IMR-90 (cell line): ENCODE results near the gene SPTLC2.

Experiments used
- BHLHE40 ChIP-seq: fragments of 150-350 bp; IDR thresholded peaks from 2 replicates; pipeline ENCODE4 v1.6.1; 2016; ENCODE audit warnings: mild to moderate bottlenecking, low read depth, low read length
- CEBPB ChIP-seq: IDR thresholded peaks from 2 replicates; pipeline ENCODE4 v1.6.1; 2012; ENCODE audit warnings: low read depth, low read length, improper control_type of control experiment
- CTCF ChIP-seq: conservative IDR thresholded peaks from 2 replicates; pipeline ENCODE4 v1.5.1; 2012; ENCODE audit warnings: mild to moderate bottlenecking, low read depth, low read length, improper control_type of control experiment
- ELK1 ChIP-seq: fragments of 150-350 bp; IDR thresholded peaks from 2 replicates; pipeline ENCODE4 v1.6.1; 2016; ENCODE audit warnings: low read depth, mild to moderate bottlenecking, low read length, moderate library complexity, borderline replicate concordance
- FOS ChIP-seq: fragments of 150-350 bp; IDR thresholded peaks from 2 replicates; pipeline ENCODE4 v1.6.1; 2016; ENCODE audit warnings: low read depth, low read length
- MXI1 ChIP-seq: IDR thresholded peaks from 2 replicates; pipeline ENCODE4 v1.6.1; 2012; ENCODE audit warnings: low read depth, mild to moderate bottlenecking, low read length, moderate library complexity, borderline replicate concordance
- POLR2A ChIP-seq: IDR thresholded peaks from 2 replicates; pipeline ENCODE4 v1.6.1; 2012; ENCODE audit warnings: mild to moderate bottlenecking, low read depth, low read length
- RAD21 ChIP-seq: IDR thresholded peaks from 2 replicates; pipeline ENCODE4 v1.6.1; 2012; ENCODE audit warnings: low read length, improper control_type of control experiment
- RCOR1 ChIP-seq: IDR thresholded peaks from 2 replicates; pipeline ENCODE4 v1.6.1; 2012; ENCODE audit warnings: mild to moderate bottlenecking, low read length, improper control_type of control experiment; ENCODE audit not compliant: insufficient replicate concordance
- RFX5 ChIP-seq: IDR thresholded peaks from 2 replicates; pipeline ENCODE4 v1.8.0; 2012; ENCODE audit warnings: low read depth, mild to moderate bottlenecking, low read length, moderate library complexity
- SMC3 ChIP-seq: fragments of 150-350 bp; IDR thresholded peaks from 2 replicates; pipeline ENCODE4 v1.6.1; 2016; ENCODE audit warnings: low read depth, mild to moderate bottlenecking, antibody characterized with exemption, low read length, moderate library complexity

GRCh38 chr14:77623201-77623600 is 6.8 kb upstream of the SPTLC2 start:
- no peak for TF ChIP-seq CTCF
- no peak for TF ChIP-seq MXI1
- no peak for TF ChIP-seq POLR2A
- TF ChIP-seq ELK1, result no peak
- no peak for TF ChIP-seq RCOR1
- no peak for TF ChIP-seq CEBPB
- no peak for TF ChIP-seq FOS
- no peak for TF ChIP-seq RFX5
- no peak for TF ChIP-seq RAD21
- no peak for TF ChIP-seq SMC3
- TF ChIP-seq BHLHE40, result no peak
